ENCODE data around the gene DPYSL3. TPM values are rescaled to one million over a fixed set of nuclear protein-coding genes. Genes with fewer than 3 reads are reported as not detected.

DPYSL3 gene
- total RNA-seq, 1 experiment from 2014 or later, result 17.2 TPM

GRCh38 chr5:147445917-147446316 lies 64.0 kb downstream of the DPYSL3 start:
- no peak overlapping the region for H3K27ac ChIP-seq (ENCODE audit: low read depth, low read length)
- no peaks in the 10 kb centered on the region for H3K9me2 ChIP-seq (ENCODE audit: insufficient read depth)
- no peaks in the 10 kb centered on the region for H3K4me1 ChIP-seq (ENCODE audit: control insufficient read depth in 1 of 2, insufficient read depth in 2 of 2, low read length in 2 of 2)
- RAD21 ChIA-PET (ENCODE audit: low non-redundant PET in 1 of 2, low total read pairs in 2 of 2, uncharacterized antibody in 2 of 2, unreplicated experiment in 2 of 2), result no interaction called here
- ATAC-seq (no peak), DNase-seq (ENCODE audit: low read depth, low spot score) (no peak)
- no peak overlapping the region for H2AFZ ChIP-seq (ENCODE audit: low read depth, low read length, poor library complexity, severe bottlenecking)
- TF ChIP-seq SRF (IDR thresholded peaks at IDR 0.05; ENCODE audit: low read depth) (no peak), ZFX (IDR thresholded peaks at IDR 0.05) (no peak), EGR1 (IDR thresholded peaks at IDR 0.05; ENCODE audit: low read depth) (no peak), MAX (IDR thresholded peaks at IDR 0.05) (no peak), CEBPB (IDR thresholded peaks at IDR 0.05; ENCODE audit: low read depth) (no peak), REST (IDR thresholded peaks at IDR 0.05; ENCODE audit: low read depth) (no peak), CTCF (IDR thresholded peaks at IDR 0.05 in 2 of 3, conservative IDR thresholded peaks at IDR 0.05 in 1 of 3; ENCODE audit: borderline replicate concordance in 1 of 3, insufficient read depth in 1 of 3, low read depth in 2 of 3, low read length in 2 of 3) (no peak), RAD21 (IDR thresholded peaks at IDR 0.05; ENCODE audit: low read depth) (no peak), ZNF274 (IDR thresholded peaks at IDR 0.05; ENCODE audit: low read depth, low read length) (no peak), POLR2A (IDR thresholded peaks at IDR 0.05; ENCODE audit: borderline replicate concordance, extremely low read depth, insufficient read depth, insufficient read length) (no peak), SP1 (IDR thresholded peaks at IDR 0.05; ENCODE audit: low read depth) (no peak), CBX3 (IDR thresholded peaks at IDR 0.05; ENCODE audit: low read depth) (no peak)
- no peaks in the 10 kb centered on the region for H3K36me3 ChIP-seq (ENCODE audit: control insufficient read depth in 1 of 2, insufficient read depth in 2 of 2, low read length in 2 of 2)
- POLR2A ChIA-PET, result no interaction called here
- no TSS peak for BruUV-seq (replicated peaks)
- no peak overlapping the region for H3K4me2 ChIP-seq (ENCODE audit: low read length)
- no peaks in the 10 kb centered on the region for H4K20me1 ChIP-seq (ENCODE audit: insufficient read depth)
- H3K79me2 ChIP-seq (ENCODE audit: insufficient read depth, low read length), result no peaks in the 10 kb centered on the region
- intact Hi-C loops (cut with micrococcal nuclease), result no loop called here
- no peak overlapping the region for H3K9ac ChIP-seq (ENCODE audit: low read length)
- no peaks in the 10 kb centered on the region for H3K9me3 ChIP-seq (ENCODE audit: control insufficient read depth in 1 of 2, insufficient read depth in 1 of 2, low read depth in 1 of 2, low read length in 2 of 2)
- CTCF ChIA-PET, result no interaction called here
- H3K27me3 ChIP-seq (ENCODE audit: insufficient read depth, low read length), result no peaks in the 10 kb centered on the region
- H3K4me3 ChIP-seq (replicated peaks in 1 of 2; ENCODE audit: low read depth in 1 of 2, low read length in 2 of 2), result no peak overlapping the region
